PC-3 (cell line): Measurements from ENCODE around the gene CTSZ. TPM values are rescaled to one million over a fixed set of nuclear protein-coding genes. Genes with fewer than 3 reads are reported as not detected.

ENCODE experiments used
- ATAC-seq: fragments of 200-7000 bp; cut with Tn5 transposase; 2 replicates; pipeline ENCODE4 v1.9.1; 2020; ENCODE audit warnings: mild to moderate bottlenecking, moderate library complexity
- BruUV-seq: library from RNA; stranded (reverse); fragments of 400-500 nt; replicated peaks from 2 replicates; lab custom pipeline; 2021; lab: Mats Ljungman, UMichigan
- CTCF ChIA-PET: fragments of 300-600 bp; sonication (Branson Sonifier 250); formaldehyde crosslinking; loops from one replicate; lab custom pipeline; 2022; ENCODE audit warnings: antibody characterized with exemption; lab: Charles Lee
- POLR2A ChIA-PET: fragments of 300-600 bp; sonication (Branson Sonifier 250); formaldehyde crosslinking; loops from one replicate; lab custom pipeline; 2022; ENCODE audit warnings: antibody characterized with exemption; ENCODE audit not compliant: unreplicated experiment; lab: Charles Lee
- DNase-seq: peaks from one replicate; pipeline ENCODE4 v3.0.0-alpha.2; 2015
- H2AFZ ChIP-seq: fragments of 300-600 bp; sonication (generic); 2 replicates; pipeline ENCODE4 v1.6.0; 2016; ENCODE audit warnings: antibody characterized with exemption, low read length
- H3F3A ChIP-seq: fragments of 300-600 bp; sonication (generic); one replicate; pipeline ENCODE4 v1.6.0; 2017; ENCODE audit warnings: antibody characterized with exemption, low read length, control low read depth, mild to moderate bottlenecking; ENCODE audit not compliant: unreplicated experiment
- H3K27ac ChIP-seq: fragments of 300-600 bp; sonication (generic); 2 replicates; pipeline ENCODE4 v1.5.1; 2016; ENCODE audit warnings: mild to moderate bottlenecking, low read length
- H3K27me3 ChIP-seq: fragments of 300-600 bp; sonication (generic); 2 replicates; pipeline ENCODE4 v1.6.1; 2016; ENCODE audit warnings: low read length, mixed read lengths
- H3K36me3 ChIP-seq: fragments of 300-600 bp; sonication (generic); 2 replicates; pipeline ENCODE4 v1.6.1; 2016; ENCODE audit warnings: low read depth, mixed run types, low read length, mixed read lengths
- H3K4me1 ChIP-seq: fragments of 300-600 bp; sonication (generic); 2 replicates; pipeline ENCODE4 v1.5.1; 2016; ENCODE audit warnings: low read length; ENCODE audit not compliant: insufficient read depth
- H3K4me2 ChIP-seq: fragments of 300-600 bp; sonication (generic); 2 replicates; pipeline ENCODE4 v1.6.0; 2016; ENCODE audit warnings: low read length
- H3K4me3 ChIP-seq: fragments of 300-600 bp; sonication (generic); 2 replicates; pipeline ENCODE4 v1.5.1; 2016; ENCODE audit warnings: mild to moderate bottlenecking, low read length, mixed read lengths
- H3K79me2 ChIP-seq: fragments of 300-600 bp; sonication (generic); 2 replicates; pipeline ENCODE4 v1.6.1; 2017; ENCODE audit warnings: low read length, mixed read lengths
- H3K9ac ChIP-seq: fragments of 300-600 bp; sonication (generic); 2 replicates; pipeline ENCODE4 v1.6.0; 2016; ENCODE audit warnings: mild to moderate bottlenecking, low read length
- H3K9me2 ChIP-seq: fragments of 300-600 bp; sonication (generic); replicated peaks from 2 replicates; pipeline ENCODE4 v1.6.1; 2016; ENCODE audit warnings: mixed run types, low read length, mixed read lengths
- H3K9me3 ChIP-seq: fragments of 300-600 bp; sonication (generic); 2 replicates; pipeline ENCODE4 v1.6.1; 2016; ENCODE audit warnings: low read length, mixed read lengths
- H4K20me1 ChIP-seq: fragments of 300-600 bp; sonication (generic); 2 replicates; pipeline ENCODE4 v1.6.1; 2016; ENCODE audit warnings: low read length, mixed read lengths
- CTCF ChIP-seq: fragments of 300-600 bp; sonication (generic); conservative IDR thresholded peaks from 2 replicates; pipeline ENCODE4 v1.5.1; 2017; ENCODE audit warnings: antibody characterized with exemption, low read depth, mild to moderate bottlenecking, low read length
- EZH2 ChIP-seq: fragments of 300-600 bp; sonication (generic); IDR thresholded peaks from one replicate; pipeline ENCODE4 v1.6.1; 2017; ENCODE audit warnings: antibody characterized with exemption, mild to moderate bottlenecking, low read length; ENCODE audit not compliant: unreplicated experiment
- EZH2phosphoT487 ChIP-seq: fragments of 300-600 bp; sonication (generic); IDR thresholded peaks from 2 replicates; pipeline ENCODE4 v1.6.1; 2018; ENCODE audit warnings: mild to moderate bottlenecking, antibody characterized with exemption, low read length, borderline replicate concordance
- intact Hi-C: fragments of 100-400 bp; cut with micrococcal nuclease; formaldehyde crosslinking; loops from 2 replicates; pipeline ENCODE4 v1.9.0; 2023
- total RNA-seq: library from RNA; depleted of rRNA; stranded (reverse); fragments of >200 nt; gene quantifications from 2 replicates; pipeline ENCODE4 v1.2.3, GENCODE V29; 2014; rRNA removed

The CTSZ gene
- total RNA-seq, 1 experiment from 2014 or later: 191 TPM

GRCh38 chr20:58945965-58946631 lies 61.0 kb downstream of the CTSZ start:
- ATAC-seq (no peak), DNase-seq (no peak)
- no TSS peak for BruUV-seq
- Histone ChIP-seq H4K20me1 (no peaks in the 10 kb centered on the region), H3K27me3 (peaks cover 59% of the 10 kb centered on the region), H2AFZ (no peak overlapping the region), H3F3A (no peaks in the 10 kb centered on the region), H3K27ac (no peak overlapping the region), H3K4me3 (no peak overlapping the region), H3K9me3 (no peaks in the 10 kb centered on the region), H3K36me3 (no peaks in the 10 kb centered on the region), H3K9ac (no peak overlapping the region), H3K9me2 (no peaks in the 10 kb centered on the region), H3K4me1 (no peaks in the 10 kb centered on the region), H3K79me2 (no peaks in the 10 kb centered on the region), H3K4me2 (no peak overlapping the region)
- intact Hi-C loops: no loop called here
- ChIA-PET CTCF (interaction anchor here (0.7 kb wide), 1 partner anchor 141 kb away, joined by 6 read pairs; no protein-coding TSS in a partner anchor), POLR2A (no interaction called here)
- no peak for TF ChIP-seq EZH2phosphoT487
- no peak for TF ChIP-seq EZH2
- no peak for TF ChIP-seq CTCF

Other genes with a start within 250 kb of the CTSZ start
- gene GNAS-AS1, start 156.4 kb downstream of the CTSZ start, total RNA-seq: 0.11 TPM in 1 of 2 replicates, not detected in the other
- gene GNAS, start 154.5 kb downstream of the CTSZ start, total RNA-seq: 694 and 822 TPM in 2 replicates
- 131 and 144 TPM in 2 replicates for gene NELFCD, start 26.0 kb downstream of the CTSZ start, total RNA-seq
- not detected in 2 replicates for gene TUBB1, start 12.2 kb upstream of the CTSZ start, total RNA-seq
- 47.1 and 58.5 TPM in 2 replicates for gene ATP5F1E, start 25.1 kb upstream of the CTSZ start, total RNA-seq
- 118 and 181 TPM in 2 replicates for gene PRELID3B, start 35.5 kb upstream of the CTSZ start, total RNA-seq
- not detected in 2 replicates for gene ZNF831, start 156.6 kb upstream of the CTSZ start, total RNA-seq